NT2/D1 (cell line): ENCODE measurements around the gene CCDC150.

Experiments
- YY1 ChIP-seq: IDR thresholded peaks from 2 replicates; pipeline ENCODE4 v1.6.1; 2011; ENCODE audit not compliant: insufficient read length, insufficient read depth
- ZNF274 ChIP-seq: IDR thresholded peaks from 2 replicates; pipeline ENCODE4 v1.6.1; 2011; ENCODE audit warnings: mild to moderate bottlenecking, low read depth, low read length

- TF ChIP-seq ZNF274: no peak
- TF ChIP-seq YY1: no peak
Measured at GRCh38 chr2:196649202-196649601, 9.7 kb downstream of the CCDC150 start.
